H1 (cell line): ENCODE data around the gene SORCS3. TPM values are rescaled to one million over a fixed set of nuclear protein-coding genes. Genes with fewer than 3 reads are reported as not detected.

Source experiments
- CTCF ChIA-PET: fragments of 300-600 bp; sonication (Branson Sonifier 250); formaldehyde crosslinking; loops from one replicate; lab custom pipeline; 2021; ENCODE audit not compliant: partially characterized antibody; lab: Charles Lee
- POLR2A ChIA-PET: fragments of 300-600 bp; sonication (Branson Sonifier 250); formaldehyde crosslinking; loops from one replicate; lab custom pipeline; 2021; ENCODE audit warnings: inconsistent platforms; ENCODE audit not compliant: partially characterized antibody; lab: Charles Lee
- DNase-seq, 2 experiments: peaks; one replicate each; pipeline versions ENCODE4 v3.0.0 to v3.0.0-alpha.2; 2010 to 2022; ENCODE audit warnings: low spot score in 2 of 2, low read depth in 1 of 2, mixed read lengths in 1 of 2
- FAIRE-seq: peaks from 2 replicates; lab custom pipeline; 2011; peaks lifted over from hg19 to GRCh38; lab: Jason Lieb, UNC
- H2AFZ ChIP-seq: 2 replicates; pipeline ENCODE4 v1.8.1; 2012; ENCODE audit warnings: low read length, inconsistent platforms
- H2AK5ac ChIP-seq: 2 replicates; pipeline ENCODE4 v1.6.1; 2013; ENCODE audit warnings: low read depth, low read length
- H2BK120ac ChIP-seq: replicated peaks from 2 replicates; pipeline ENCODE3; 2013; ENCODE audit warnings: low read depth, low read length, inconsistent platforms
- H2BK12ac ChIP-seq: 2 replicates; pipeline ENCODE4 v1.6.1; 2013; ENCODE audit warnings: low read depth, low read length
- H2BK15ac ChIP-seq: 2 replicates; pipeline ENCODE4 v1.6.1; 2013; ENCODE audit warnings: low read length
- H2BK20ac ChIP-seq: 2 replicates; pipeline ENCODE4 v1.6.1; 2013; ENCODE audit warnings: low read length
- H2BK5ac ChIP-seq: 2 replicates; pipeline ENCODE4 v1.6.1; 2013; ENCODE audit warnings: low read depth, low read length
- H3K14ac ChIP-seq: 2 replicates; pipeline ENCODE4 v1.6.1; 2013; ENCODE audit warnings: inconsistent platforms; ENCODE audit not compliant: insufficient read length
- H3K18ac ChIP-seq: 2 replicates; pipeline ENCODE4 v1.6.1; 2013; ENCODE audit warnings: low read length; ENCODE audit errors: extremely low read depth
- H3K23ac ChIP-seq: 2 replicates; pipeline ENCODE4 v1.6.1; 2013; ENCODE audit warnings: inconsistent platforms; ENCODE audit not compliant: insufficient read length
- H3K23me2 ChIP-seq: 2 replicates; pipeline ENCODE4 v1.6.1; 2013; ENCODE audit warnings: low read depth, low read length
- H3K27ac ChIP-seq: 2 replicates; pipeline ENCODE4 v1.6.1; 2011; ENCODE audit warnings: low read depth, low read length, inconsistent platforms
- H3K27me3 ChIP-seq, 4 experiments: replicated peaks in 1 of 4; 1 replicate in 1 of 4; 2 replicates in 3 of 4; pipeline versions ENCODE4 v1.6.1 to v1.8.1; 2011 to 2013; ENCODE audit warnings: low read length in 3 of 4, mild to moderate bottlenecking in 3 of 4, inconsistent platforms in 2 of 4, mixed read lengths in 2 of 4, moderate library complexity in 1 of 4; ENCODE audit not compliant: control insufficient read depth in 3 of 4, insufficient read depth in 3 of 4; ENCODE audit errors: extremely low read depth in 1 of 4
- H3K36me3 ChIP-seq, 4 experiments: 2 replicates each; pipeline versions ENCODE4 v1.6.1 to v1.8.1; 2011 to 2013; ENCODE audit warnings: mild to moderate bottlenecking in 4 of 4, low read length in 3 of 4, moderate library complexity in 2 of 4, control low read depth in 1 of 4, inconsistent platforms in 1 of 4; ENCODE audit not compliant: insufficient read depth in 4 of 4, control insufficient read depth in 2 of 4
- H3K4ac ChIP-seq: replicated peaks from 2 replicates; pipeline ENCODE3; 2013; ENCODE audit warnings: low read length, low read depth, mixed read lengths, inconsistent platforms; ENCODE audit not compliant: insufficient read length
- H3K4me1 ChIP-seq, 4 experiments: replicated peaks in 1 of 4; 1 replicate in 1 of 4; 2 replicates in 3 of 4; pipeline versions ENCODE4 v1.6.1 to v1.8.1; 2011 to 2013; ENCODE audit warnings: low read length in 3 of 4, inconsistent platforms in 2 of 4, mixed read lengths in 1 of 4; ENCODE audit not compliant: insufficient read depth in 4 of 4, control insufficient read depth in 3 of 4
- H3K4me2 ChIP-seq, 2 experiments: 2 replicates each; pipeline versions ENCODE4 v1.6.1 to v1.8.1; 2011 to 2013; ENCODE audit warnings: low read depth in 2 of 2, low read length in 2 of 2, control low read depth in 1 of 2, inconsistent platforms in 1 of 2, mild to moderate bottlenecking in 1 of 2; ENCODE audit not compliant: insufficient read depth in 1 of 2
- H3K4me3 ChIP-seq, 4 experiments: fragments of 200-600, 300-600 bp in 1 of 4; sonication (generic), shearing (Covaris generic), sonication (Bioruptor Twin) in 1 of 4; 2 replicates each; pipeline versions ENCODE4 v1.5.1 to v1.8.1; 2011 to 2016; ENCODE audit warnings: low read length in 4 of 4, low read depth in 3 of 4, control low read depth in 2 of 4, inconsistent platforms in 2 of 4, mild to moderate bottlenecking in 2 of 4, mixed read lengths in 1 of 4, moderate library complexity in 1 of 4; ENCODE audit not compliant: insufficient read depth in 2 of 4; ENCODE audit errors: extremely low read depth in 1 of 4
- H3K56ac ChIP-seq: replicated peaks from 2 replicates; pipeline ENCODE3; 2013; ENCODE audit warnings: low read depth, mild to moderate bottlenecking, mixed read lengths, low read length, inconsistent platforms; ENCODE audit not compliant: insufficient read length
- H3K79me1 ChIP-seq: 2 replicates; pipeline ENCODE4 v1.6.1; 2013; ENCODE audit warnings: low read depth, low read length, control low read depth
- H3K79me2 ChIP-seq, 2 experiments: 2 replicates each; pipeline versions ENCODE4 v1.6.1 to v1.8.1; 2012 to 2013; ENCODE audit warnings: low read length in 2 of 2, mild to moderate bottlenecking in 2 of 2, inconsistent platforms in 1 of 2; ENCODE audit not compliant: insufficient read depth in 2 of 2, control insufficient read depth in 1 of 2
- H3K9ac ChIP-seq, 4 experiments: replicated peaks in 1 of 4; 1 replicate in 1 of 4; 2 replicates in 3 of 4; pipeline versions ENCODE4 v1.6.1 to v1.8.1; 2011 to 2013; ENCODE audit warnings: low read depth in 3 of 4, low read length in 3 of 4, control low read depth in 2 of 4, mild to moderate bottlenecking in 2 of 4, moderate library complexity in 2 of 4, inconsistent platforms in 1 of 4; ENCODE audit errors: extremely low read depth in 1 of 4
- H3K9me3 ChIP-seq, 2 experiments: 2 replicates each; pipeline versions ENCODE4 v1.6.1 to v1.8.1; 2012 to 2013; ENCODE audit warnings: mild to moderate bottlenecking in 2 of 2, moderate library complexity in 2 of 2, control low read depth in 1 of 2, inconsistent platforms in 1 of 2, low read depth in 1 of 2, low read length in 1 of 2, mixed read lengths in 1 of 2; ENCODE audit not compliant: insufficient read depth in 2 of 2
- H4K20me1 ChIP-seq, 2 experiments: replicated peaks in 1 of 2; 2 replicates each; pipeline versions ENCODE3 to v1.8.1; 2011 to 2013; ENCODE audit warnings: inconsistent platforms in 2 of 2, low read length in 2 of 2, mild to moderate bottlenecking in 1 of 2; ENCODE audit not compliant: insufficient read depth in 2 of 2, control insufficient read depth in 1 of 2
- H4K5ac ChIP-seq: 2 replicates; pipeline ENCODE4 v1.6.1; 2013; ENCODE audit warnings: low read length, low read depth, mixed read lengths, inconsistent platforms; ENCODE audit not compliant: insufficient read length
- H4K8ac ChIP-seq: 2 replicates; pipeline ENCODE4 v1.8.0; 2013; ENCODE audit warnings: mild to moderate bottlenecking, moderate library complexity, low read length, inconsistent platforms; ENCODE audit not compliant: insufficient read depth; ENCODE audit errors: extremely low read depth
- H4K91ac ChIP-seq: replicated peaks from 2 replicates; pipeline ENCODE3; 2013; ENCODE audit warnings: low read length, mixed read lengths, inconsistent platforms; ENCODE audit not compliant: insufficient read length
- CBX8 ChIP-seq: fragments of 300-800, 300-1000 bp; sonication (generic); IDR thresholded peaks from 2 replicates; pipeline ENCODE4 v1.7.1; 2016; ENCODE audit warnings: low read depth, low read length, borderline replicate concordance
- HDAC6 ChIP-seq: IDR thresholded peaks from one replicate; pipeline ENCODE4 v1.7.1; 2012; ENCODE audit warnings: low read depth, mild to moderate bottlenecking, inconsistent platforms, low read length, moderate library complexity
- KDM1A ChIP-seq: fragments of 200-600, 300-600 bp; sonication (generic); IDR thresholded peaks from 2 replicates; pipeline ENCODE4 v1.7.1; 2016; ENCODE audit warnings: mild to moderate bottlenecking, low read length, borderline replicate concordance
- MAFK ChIP-seq: IDR thresholded peaks from 2 replicates; pipeline ENCODE4 v1.6.1; 2012; ENCODE audit warnings: low read depth, mild to moderate bottlenecking, improper control_type of control experiment, low read length
- PHF8 ChIP-seq: fragments of 200-600 bp; sonication (generic); conservative IDR thresholded peaks from 2 replicates; pipeline ENCODE4 v1.7.1; 2012; ENCODE audit warnings: low read depth, mild to moderate bottlenecking, inconsistent platforms, low read length, moderate library complexity
- RNF2 ChIP-seq: fragments of 200-900, 300-1000 bp; sonication (generic); IDR thresholded peaks from 2 replicates; pipeline ENCODE4 v1.7.1; 2016; ENCODE audit warnings: borderline replicate concordance, low read depth, mild to moderate bottlenecking, antibody characterized with exemption, low read length; ENCODE audit not compliant: poor library complexity, severe bottlenecking; ENCODE audit errors: missing control alignments
- SIX5 ChIP-seq: IDR thresholded peaks from 2 replicates; pipeline ENCODE4 v1.6.1; 2011; ENCODE audit warnings: mild to moderate bottlenecking, low read depth, low read length
- WGBS, 2 experiments: shearing (Covaris generic) in 1 of 2; methylation state at CpG; one replicate each; pipeline versions ENCODE4 v1.1.6 to v1.1.7; 2013 to 2015; ENCODE audit warnings: low lambda C conversion rate in 2 of 2, mixed read lengths in 2 of 2, inconsistent platforms in 1 of 2, low coverage in 1 of 2, missing lambda C conversion rate in 1 of 2; ENCODE audit not compliant: insufficient replicate concordance in 2 of 2, insufficient coverage in 1 of 2, insufficient read length in 1 of 2; ENCODE audit errors: extremely low coverage in 1 of 2, missing lambda C conversion rate in 1 of 2; 5-methylcytosine and 5-hydroxymethylcytosine counted together
- polyA plus RNA-seq, 7 experiments: library from polyadenylated mRNA; depleted of rRNA in 3 of 7; stranded (reverse) in 5 of 7; unstranded in 2 of 7; fragments of >200 nt in 5 of 7; fragments of 200-250 nt in 2 of 7; gene quantifications; 1 replicate in 5 of 7; 2 replicates in 1 of 7; 4 replicates in 1 of 7; pipeline versions ENCODE4 v1.2.1 to v1.2.3, GENCODE V29; 2011 to 2013; ENCODE audit warnings: missing spikeins in 2 of 7, mixed read lengths in 2 of 7
- total RNA-seq: library from RNA; stranded (reverse); fragmentation: NEBNext Ultra II Directional; extraction: Animal tissue kit (Norgen Biotek cat#: 25700); gene quantifications from 2 replicates; pipeline ENCODE4 v1.2.1, GENCODE V29; 2021

The SORCS3 gene
- total and polyA plus RNA-seq, 2 of the 8 experiments (the other 6 are each of a cell fraction or from before 2014, with no cell fraction given) = 0.26 to 0.88 TPM

- DNase-seq = no peak
- Histone ChIP-seq H2BK20ac (no peak overlapping the region), H3K23ac (no peak overlapping the region), H4K5ac (no peak overlapping the region), H3K4me1 (no peaks in the 10 kb centered on the region), H2AK5ac (no peak overlapping the region), H3K79me1 (no peaks in the 10 kb centered on the region), H2BK5ac (no peak overlapping the region), H3K36me3 (no peaks in the 10 kb centered on the region), H3K9ac (no peak overlapping the region), H3K4ac (no peak overlapping the region), H3K56ac (no peak overlapping the region), H3K23me2 (no peaks in the 10 kb centered on the region; the same call in 1 of the 2 replicates), H4K8ac (no peak overlapping the region), H3K4me2 (no peak overlapping the region), H2BK15ac (no peak overlapping the region), H3K4me3 (no peak overlapping the region), H3K14ac (no peak overlapping the region), H3K18ac (no peak overlapping the region), H2BK12ac (no peak overlapping the region), H4K20me1 (no peaks in the 10 kb centered on the region), H4K91ac (no peak overlapping the region), H2BK120ac (no peak overlapping the region), H3K27me3 (no peaks in the 10 kb centered on the region), H3K79me2 (no peaks in the 10 kb centered on the region), H2AFZ (no peak overlapping the region), H3K27ac (no peak overlapping the region), H3K9me3 (no peaks in the 10 kb centered on the region)
- POLR2A ChIA-PET = no interaction called here
- FAIRE-seq = no peak
- WGBS, 2 experiments = 100% methylated on average over 2 of the region's 2 CpGs; no CpG with 5 or more reads in 1 of the 2 experiments
- CTCF ChIA-PET = no interaction called here
- TF ChIP-seq MAFK = no peak
- TF ChIP-seq PHF8 = no peak
- no peak for TF ChIP-seq SIX5
- TF ChIP-seq HDAC6 = no peak
- no peak for TF ChIP-seq CBX8
- TF ChIP-seq RNF2 = no peak
- no peak for TF ChIP-seq KDM1A
Observed at GRCh38 chr10:105210546-105210945, 569.5 kb downstream of the SORCS3 start.
